Lower lobe of right lung (tissue), 2 donors: Measurements from ENCODE around the gene NRXN3. TPM values are rescaled to one million over a fixed set of nuclear protein-coding genes. Genes with fewer than 3 reads are reported as not detected.
A peak's percentile ranks its signal among the peaks of the same experiment; 100 is the strongest.

ENCODE experiments used
- ATAC-seq, 2 donors: fragments of 200-7000 bp; cut with Tn5 transposase; one replicate each; pipeline ENCODE4 v1.9.1; 2020 to 2022; ENCODE audit warnings: mild to moderate bottlenecking in 2 of 2, moderate library complexity in 2 of 2
- DNase-seq: peaks from one replicate; pipeline ENCODE4 v3.0.0-alpha.2; 2020
- H3K27ac ChIP-seq: fragments of 200-600 bp; one replicate; pipeline ENCODE4 v1.8.0; 2022
- H3K27me3 ChIP-seq: fragments of 200-600 bp; one replicate; pipeline ENCODE4 v1.8.0; 2022; ENCODE audit warnings: low read depth
- H3K36me3 ChIP-seq: fragments of 200-600 bp; one replicate; pipeline ENCODE4 v1.8.0; 2022; ENCODE audit warnings: mild to moderate bottlenecking
- H3K4me1 ChIP-seq: fragments of 200-600 bp; one replicate; pipeline ENCODE4 v1.8.0; 2022
- H3K4me3 ChIP-seq: fragments of 200-600 bp; one replicate; pipeline ENCODE4 v1.8.0; 2022; ENCODE audit warnings: mild to moderate bottlenecking
- H3K9me3 ChIP-seq: fragments of 200-600 bp; one replicate; pipeline ENCODE4 v1.8.0; 2022
- intact Hi-C: fragments of 100-400 bp; cut with DNase I; formaldehyde crosslinking; loops from one replicate; pipeline ENCODE4 v1.11.0; 2022
- total RNA-seq: library from RNA; stranded (reverse); fragmentation: NEBNext Ultra II Directional; extraction: Animal tissue kit (Norgen Biotek cat#: 25700); gene quantifications from one replicate; pipeline ENCODE4 v1.2.1, GENCODE V29; 2021
- TF ChIP-seq, protein P1 (sequence below): fragments of 200-600 bp; IDR thresholded peaks from one replicate; pipeline ENCODE4 v1.8.0; 2022; ENCODE audit warnings: antibody characterized with exemption, mild to moderate bottlenecking
- donor health status: DM: no; HTN: yes; CAD: no; lungs with severe emphysema.

Gene NRXN3
- total RNA-seq, 1 donor from 2014 or later, result 9.0 TPM

DNA sequence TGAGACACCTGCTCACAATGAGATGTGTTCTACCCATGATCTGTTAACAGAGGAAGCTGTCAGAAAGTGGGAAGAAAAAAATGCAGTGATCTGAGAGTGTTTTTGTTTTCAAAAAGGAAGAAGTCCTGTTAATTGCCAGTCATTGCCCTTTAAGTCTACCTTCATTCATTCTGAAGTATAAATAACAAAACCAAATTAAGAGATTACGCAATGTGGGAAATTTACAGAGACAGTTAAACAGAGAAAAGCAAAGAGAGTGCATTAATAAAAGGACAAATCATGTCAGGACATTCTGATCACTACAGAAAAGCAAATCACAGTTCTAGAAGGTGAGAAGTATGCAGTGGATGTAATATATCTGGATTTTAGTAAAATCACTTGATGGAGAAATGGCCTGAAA lies 154.2 kb downstream of the NRXN3 start:
- H3K4me3 ChIP-seq, result no peak overlapping the region
- intact Hi-C loops, result no loop called here
- TF ChIP-seq, protein P1, sequence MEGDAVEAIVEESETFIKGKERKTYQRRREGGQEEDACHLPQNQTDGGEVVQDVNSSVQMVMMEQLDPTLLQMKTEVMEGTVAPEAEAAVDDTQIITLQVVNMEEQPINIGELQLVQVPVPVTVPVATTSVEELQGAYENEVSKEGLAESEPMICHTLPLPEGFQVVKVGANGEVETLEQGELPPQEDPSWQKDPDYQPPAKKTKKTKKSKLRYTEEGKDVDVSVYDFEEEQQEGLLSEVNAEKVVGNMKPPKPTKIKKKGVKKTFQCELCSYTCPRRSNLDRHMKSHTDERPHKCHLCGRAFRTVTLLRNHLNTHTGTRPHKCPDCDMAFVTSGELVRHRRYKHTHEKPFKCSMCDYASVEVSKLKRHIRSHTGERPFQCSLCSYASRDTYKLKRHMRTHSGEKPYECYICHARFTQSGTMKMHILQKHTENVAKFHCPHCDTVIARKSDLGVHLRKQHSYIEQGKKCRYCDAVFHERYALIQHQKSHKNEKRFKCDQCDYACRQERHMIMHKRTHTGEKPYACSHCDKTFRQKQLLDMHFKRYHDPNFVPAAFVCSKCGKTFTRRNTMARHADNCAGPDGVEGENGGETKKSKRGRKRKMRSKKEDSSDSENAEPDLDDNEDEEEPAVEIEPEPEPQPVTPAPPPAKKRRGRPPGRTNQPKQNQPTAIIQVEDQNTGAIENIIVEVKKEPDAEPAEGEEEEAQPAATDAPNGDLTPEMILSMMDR, result no peak
- H3K9me3 ChIP-seq, result no peaks in the 10 kb centered on the region
- DNase-seq (no peak), ATAC-seq (no peak)
- H3K27me3 ChIP-seq, result no peaks in the 10 kb centered on the region
- no peak overlapping the region for H3K27ac ChIP-seq
- H3K4me1 ChIP-seq, result no peaks in the 10 kb centered on the region
- H3K36me3 ChIP-seq, result no peaks in the 10 kb centered on the region

DNA sequence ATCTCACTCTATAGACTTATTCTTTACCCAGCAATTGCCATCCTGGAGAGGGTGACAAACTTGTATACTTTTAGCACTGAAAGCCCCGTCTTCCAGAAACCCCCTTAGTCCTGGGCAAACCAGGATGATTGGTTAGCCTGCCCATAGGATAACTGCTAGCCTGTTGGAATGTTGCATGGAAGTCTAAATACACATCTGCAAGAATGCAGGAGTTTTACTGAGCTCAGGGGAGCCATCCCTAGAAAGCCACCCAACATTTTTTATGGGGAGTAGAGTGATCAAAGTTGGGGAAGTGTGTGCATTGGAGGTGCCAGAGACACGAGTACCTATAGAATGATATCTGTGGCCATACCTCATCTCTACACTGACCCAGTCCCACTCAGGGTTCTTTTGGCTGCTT lies 155.7 kb downstream of the NRXN3 start:
- intact Hi-C loops, result no loop called here
- Histone ChIP-seq H3K4me1 (no peaks in the 10 kb centered on the region), H3K9me3 (no peaks in the 10 kb centered on the region), H3K4me3 (no peak overlapping the region), H3K36me3 (no peaks in the 10 kb centered on the region), H3K27me3 (no peaks in the 10 kb centered on the region), H3K27ac (no peak overlapping the region)
- TF ChIP-seq, protein P1, result no peak
- ATAC-seq (no peak), DNase-seq (no peak)

DNA sequence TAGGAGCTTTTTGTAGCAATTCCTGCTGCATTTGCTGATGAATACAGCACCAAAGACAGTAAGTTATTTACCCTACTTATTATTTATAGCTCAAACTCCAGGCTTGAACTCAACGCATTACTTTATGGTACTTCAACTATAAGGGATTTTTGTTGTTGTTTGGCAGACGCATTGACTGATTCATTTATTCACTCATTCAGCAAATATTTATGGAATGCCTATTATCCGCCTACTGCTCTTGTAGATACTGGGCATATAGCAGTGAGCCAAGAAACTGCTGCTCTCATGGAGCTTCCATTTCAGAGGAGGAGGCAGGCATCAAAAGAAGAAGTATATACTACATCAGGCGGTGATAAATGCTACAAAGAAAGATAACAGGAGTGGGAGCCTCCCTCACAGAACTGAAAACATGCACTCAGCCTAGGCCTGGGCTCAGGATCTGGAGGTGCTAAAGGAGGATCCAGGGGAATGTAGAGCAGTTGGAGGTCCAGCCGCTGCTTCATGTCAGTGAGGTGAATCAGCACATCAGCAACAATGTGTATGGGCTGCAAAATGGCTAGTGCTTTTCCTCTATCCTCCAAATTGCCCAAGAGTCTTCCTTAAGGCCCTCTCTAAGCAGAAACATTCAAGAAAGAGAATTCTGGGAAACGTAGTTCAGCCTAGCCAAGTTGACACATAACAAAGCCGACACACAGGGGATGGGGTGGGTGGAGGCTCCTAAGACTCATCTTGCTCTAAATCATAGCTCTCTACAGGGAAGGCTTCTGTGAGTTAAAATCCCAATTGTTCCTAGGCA lies 157.5 kb downstream of the NRXN3 start:
- TF ChIP-seq, protein P1, result no peak
- H3K27ac ChIP-seq, result no peak overlapping the region
- H3K4me3 ChIP-seq, result no peak overlapping the region
- intact Hi-C loops, result no loop called here
- ATAC-seq, result no peak
- H3K27me3 ChIP-seq, result no peaks in the 10 kb centered on the region
- H3K9me3 ChIP-seq, result no peaks in the 10 kb centered on the region
- H3K36me3 ChIP-seq, result no peaks in the 10 kb centered on the region
- no peaks in the 10 kb centered on the region for H3K4me1 ChIP-seq
- no peak for DNase-seq

DNA sequence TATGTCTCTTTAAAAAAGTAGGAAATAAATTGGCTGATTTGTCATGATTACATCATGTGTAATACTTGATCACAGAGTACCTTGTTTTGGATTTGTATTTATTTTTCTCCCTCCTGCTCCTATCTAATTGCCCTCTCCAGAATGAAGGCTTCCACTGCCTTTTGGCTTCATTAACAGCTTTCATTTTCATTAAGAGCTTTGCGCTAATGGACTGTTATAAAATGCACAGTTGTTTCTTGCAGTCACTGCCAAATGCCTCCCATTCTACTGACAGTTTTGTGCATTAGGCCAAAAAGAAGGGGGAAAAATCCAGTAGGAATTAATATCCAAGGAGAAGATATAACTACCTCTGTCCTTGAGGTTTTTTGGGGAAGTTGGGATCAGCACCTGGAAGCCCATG lies 159.2 kb downstream of the NRXN3 start:
- H3K27me3 ChIP-seq, result no peaks in the 10 kb centered on the region
- TF ChIP-seq, protein P1, result no peak
- no peak for ATAC-seq

DNA sequence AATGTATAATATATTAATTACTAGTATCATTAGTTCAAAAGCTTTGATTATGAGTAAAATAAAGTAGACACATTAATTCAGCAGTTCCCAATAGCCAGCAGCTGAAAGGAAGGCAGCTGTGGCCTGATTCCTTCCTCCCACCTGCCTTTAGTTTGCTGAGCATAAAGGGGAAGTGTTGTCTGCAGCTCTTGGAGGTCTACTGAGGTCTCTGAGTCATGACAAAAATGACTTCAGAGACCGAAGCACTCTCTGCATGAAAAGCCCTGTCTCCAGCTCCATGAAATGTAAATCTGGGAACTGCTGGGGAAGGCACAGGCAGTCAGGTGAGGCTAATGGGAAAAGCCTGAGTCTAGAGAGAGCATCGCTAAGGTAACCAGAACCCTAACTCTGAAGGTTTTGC lies 165.4 kb downstream of the NRXN3 start:
- Histone ChIP-seq H3K36me3 (no peaks in the 10 kb centered on the region), H3K4me1 (no peaks in the 10 kb centered on the region), H3K27ac (no peak overlapping the region), H3K9me3 (no peaks in the 10 kb centered on the region), H3K4me3 (no peak overlapping the region), H3K27me3 (no peaks in the 10 kb centered on the region)
- TF ChIP-seq, protein P1, result no peak
- intact Hi-C loops, result no loop called here
- no peak for DNase-seq
- ATAC-seq, result peak in 1 of 2 donors; percentile 7

More for the DNA sequence above, 159.2 kb downstream of the NRXN3 start:
- Histone ChIP-seq H3K27ac (no peak overlapping the region), H3K36me3 (no peaks in the 10 kb centered on the region), H3K4me1 (no peaks in the 10 kb centered on the region), H3K4me3 (no peak overlapping the region), H3K9me3 (no peaks in the 10 kb centered on the region)
- intact Hi-C loops, result no loop called here
- no peak for DNase-seq
